ENCODE measurements around the gene HSPG2. TPM values are rescaled to one million over a fixed set of nuclear protein-coding genes. Genes with fewer than 3 reads are reported as not detected.

HSPG2 gene
- total RNA-seq = 1,121 and 1,434 TPM in 2 replicates

DNA sequence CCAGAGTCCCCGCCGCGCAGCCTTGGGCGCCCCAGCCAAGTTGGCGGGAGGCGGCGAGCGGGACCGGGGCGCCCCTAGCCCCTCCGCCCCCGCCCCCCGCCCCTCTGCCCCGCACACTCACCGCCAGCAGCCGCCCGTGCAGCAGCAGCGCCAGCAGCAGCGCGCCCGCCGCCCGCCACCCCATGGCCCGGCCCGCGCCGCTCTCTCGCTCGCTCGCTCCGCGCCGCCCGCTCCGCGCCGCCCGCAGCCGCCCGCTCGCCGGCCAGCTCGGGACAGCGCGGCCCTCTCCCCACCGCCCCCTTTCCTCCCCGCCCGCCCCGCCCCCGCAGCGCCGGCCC lies at the start of gene HSPG2:
Gene HSPG2 (minus strand): TSS at position 277 of the 338 bp plus-strand sequence. CDS start 93 bp downstream, at position 184.

GRCh38 chr1:21976703-21977239 lies 39.7 kb upstream of the HSPG2 start, which contains the start of gene CELA3B:
Gene CELA3B (plus strand): TSS chr1:21977022. CDS start chr1:21977040, 18 bp downstream.

DNA sequence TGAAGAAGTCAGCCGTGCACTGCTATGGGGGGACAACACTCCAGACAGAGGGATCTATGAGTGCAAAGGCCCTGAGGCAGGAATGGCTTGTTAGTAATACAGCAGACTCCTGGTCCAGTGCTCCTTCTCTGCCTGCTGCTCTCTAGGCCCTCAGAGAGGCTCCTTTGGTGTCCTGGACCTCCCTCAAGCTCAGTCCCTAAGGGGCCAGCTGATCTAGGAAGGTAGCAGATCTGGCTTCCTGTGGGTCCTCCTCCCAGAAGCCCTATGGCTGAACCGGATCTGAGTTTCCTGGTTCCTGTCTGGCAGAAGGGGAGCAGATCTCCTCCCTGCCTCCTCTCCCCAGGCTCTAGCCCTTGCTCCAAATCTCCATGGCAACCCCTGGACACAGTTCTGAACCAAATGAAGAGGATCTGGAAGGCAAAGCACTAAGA lies 125.2 kb downstream of the HSPG2 start, which contains the start of gene LDLRAD2:
Gene LDLRAD2 (plus strand): TSS at position 391 of the 431 bp plus-strand sequence. CDS start 187 bp downstream, outside the sequence.

DNA sequence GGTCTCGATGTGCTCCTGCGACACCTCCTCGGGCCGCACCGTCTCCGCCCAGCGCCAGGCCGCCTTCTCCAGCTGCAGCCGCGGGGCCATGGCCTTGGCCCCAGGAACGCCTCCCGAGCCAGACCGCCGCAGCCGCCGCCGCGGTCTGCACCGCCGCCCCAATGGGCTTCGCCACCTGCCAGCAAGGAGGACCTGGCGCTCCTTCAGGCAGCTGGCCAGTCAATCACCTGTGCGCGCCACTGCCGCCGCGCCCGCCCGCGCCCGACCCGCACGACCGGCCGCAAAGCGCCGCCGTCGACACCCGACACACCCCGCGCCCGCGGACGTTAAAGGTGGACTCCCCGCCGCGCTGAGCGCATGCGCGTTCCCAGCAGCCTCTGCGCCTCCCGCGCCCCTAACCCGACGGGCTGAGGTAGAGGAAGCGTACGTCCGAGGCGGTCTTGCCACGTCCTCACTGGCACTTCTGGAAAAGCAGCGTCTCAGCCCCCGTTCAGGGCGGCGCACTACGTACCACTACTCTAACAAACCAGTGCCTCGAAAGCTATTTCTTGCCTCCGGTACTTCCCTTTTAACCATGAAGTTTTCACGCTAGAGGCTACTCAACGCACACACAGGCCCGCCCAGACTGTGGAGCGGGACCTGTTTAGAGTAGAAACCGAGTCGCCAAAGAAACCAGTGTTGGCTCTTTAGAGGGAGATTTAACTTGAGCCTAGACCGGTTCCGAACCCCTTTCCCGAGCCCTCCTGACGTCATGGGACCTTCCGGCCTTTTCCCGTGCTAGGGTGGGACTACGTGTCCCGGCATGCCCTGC lies 154.0 kb downstream of the HSPG2 start, which contains the start of gene USP48:
Gene USP48 (minus strand): TSS at position 282 of the 811 bp plus-strand sequence. CDS start 192 bp downstream, at position 90.

Other genes with a start within 250 kb of the HSPG2 start
- gene USP48, start 154.2 kb downstream of the HSPG2 start, total RNA-seq = 74.0 and 81.5 TPM in 2 replicates
- under 0.01 TPM in 1 of 2 replicates, not detected in the other for gene LDLRAD2, start 125.0 kb downstream of the HSPG2 start, total RNA-seq
- gene CELA3B, start 39.7 kb upstream of the HSPG2 start, total RNA-seq = 0.27 TPM in 1 of 2 replicates, not detected in the other
- 0.09 TPM in 1 of 2 replicates, not detected in the other for gene CELA3A, start 64.3 kb upstream of the HSPG2 start, total RNA-seq
- gene CDC42, start 115.4 kb upstream of the HSPG2 start, total RNA-seq = 579 and 697 TPM in 2 replicates
- 0.09 TPM in 2 replicates for gene WNT4, start 205.8 kb upstream of the HSPG2 start, total RNA-seq

Measured in endothelial cell of coronary artery (primary cell).